BJ (cell line): Measurements from ENCODE around the gene CRYGS. TPM values are rescaled to one million over a fixed set of nuclear protein-coding genes. Genes with fewer than 3 reads are reported as not detected.
"Not testable (repeated sequence)": the region's sequence is repeated elsewhere in the genome, so short reads cannot be mapped to it uniquely, and the experiment has no call there.

Experiments
- CTCF ChIA-PET: fragments of 350-600 bp; formaldehyde crosslinking; extraction: SDS; loops from one replicate; lab custom pipeline; 2021; ENCODE audit warnings: antibody characterized with exemption, inconsistent platforms; lab: Yijun Ruan, JAX
- POLR2A ChIA-PET: fragments of 300-600 bp; sonication (Branson Sonifier 250); formaldehyde crosslinking; extraction: SDS; loops from one replicate; lab custom pipeline; 2021; ENCODE audit warnings: antibody characterized with exemption; lab: Charles Lee
- DNase-seq: peaks from one replicate; pipeline ENCODE4 v3.0.0-alpha.2; 2011; ENCODE audit warnings: low read depth
- H3K27me3 ChIP-seq: 2 replicates; pipeline ENCODE4 v1.6.0; 2011; ENCODE audit warnings: low read length; ENCODE audit not compliant: control insufficient read depth, insufficient read depth
- H3K36me3 ChIP-seq: 2 replicates; pipeline ENCODE4 v1.5.1; 2011; ENCODE audit warnings: low read length; ENCODE audit not compliant: control insufficient read depth, insufficient read depth
- H3K4me3 ChIP-seq: 2 replicates; pipeline ENCODE4 v1.5.1; 2011; ENCODE audit warnings: low read depth, mild to moderate bottlenecking, control low read depth, low read length
- CTCF ChIP-seq: IDR thresholded peaks from 2 replicates; pipeline ENCODE4 v1.5.1; 2011; ENCODE audit warnings: low read depth, mild to moderate bottlenecking, control low read depth, inconsistent platforms, low read length, moderate library complexity; ENCODE audit not compliant: insufficient read depth
- polyA plus RNA-seq: library from polyadenylated mRNA; depleted of rRNA; stranded (reverse); fragments of >200 nt; gene quantifications from 2 replicates; pipeline ENCODE4 v1.2.3, GENCODE V29; 2011

The CRYGS gene
- polyA plus RNA-seq, 1 experiment, result 1.9 TPM

DNA sequence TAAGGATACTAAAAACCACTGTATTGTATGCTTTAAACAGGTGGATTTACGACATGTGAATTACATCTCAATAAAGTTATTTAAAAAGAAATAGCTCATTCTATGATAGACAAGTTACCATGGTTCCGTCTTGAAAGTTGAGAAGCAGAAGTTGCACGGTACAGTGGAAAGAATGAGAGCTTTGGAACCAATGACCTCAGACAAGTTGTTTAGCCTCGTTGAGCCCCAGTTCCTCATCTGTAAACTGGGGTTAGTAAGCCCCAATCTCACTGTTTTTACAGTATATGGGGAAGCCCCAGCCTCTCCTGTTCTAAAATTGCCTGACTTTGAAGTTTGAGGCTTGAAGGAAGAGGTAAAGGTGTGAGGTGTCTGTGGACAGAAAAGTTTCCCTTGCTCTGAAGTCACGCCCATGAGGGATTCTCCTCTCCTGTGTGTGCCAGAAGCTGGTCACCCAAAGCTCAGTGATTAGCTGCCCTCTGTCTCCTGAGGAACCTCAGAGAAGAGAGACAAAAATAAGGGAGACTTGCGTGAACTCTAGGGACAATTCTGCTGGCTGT lies 10.0 kb downstream of the CRYGS start:
- no peak for DNase-seq
- no peak for TF ChIP-seq CTCF
- Histone ChIP-seq H3K4me3 (no peak overlapping the region), H3K27me3 (no peaks in the 10 kb centered on the region), H3K36me3 (no peaks in the 10 kb centered on the region)
- CTCF ChIA-PET, result interaction anchor here (0.8 to 1.0 kb wide), 2 partner anchors 14 to 551 kb away, joined by 3 to 4 read pairs; no protein-coding TSS in a partner anchor
- POLR2A ChIA-PET, result no interaction called here

- TF ChIP-seq CTCF, result no peak
- no peak for DNase-seq
- ChIA-PET CTCF (no interaction called here), POLR2A (no interaction called here)
- Histone ChIP-seq H3K4me3 (no peak overlapping the region), H3K36me3 (no peaks in the 10 kb centered on the region), H3K27me3 (no peaks in the 10 kb centered on the region)
Measured at GRCh38 chr3:186532598-186533072, 11.5 kb downstream of the CRYGS start.

GRCh38 chr3:186531694-186532093 lies 12.5 kb downstream of the CRYGS start:
- CTCF ChIA-PET, POLR2A ChIA-PET: not testable (repeated sequence)

GRCh38 chr3:186530415-186530814 lies 13.8 kb downstream of the CRYGS start:
- ChIA-PET CTCF (interaction anchor here (2.2 kb wide), 1 partner anchor 9 kb away, joined by 10 read pairs; no protein-coding TSS in a partner anchor), POLR2A (no interaction called here)
- no peak overlapping the region for H3K4me3 ChIP-seq
- no peak for TF ChIP-seq CTCF
- DNase-seq, result no peak
- no peaks in the 10 kb centered on the region; the same call in 1 of the 2 replicates for H3K27me3 ChIP-seq
- no peaks in the 10 kb centered on the region for H3K36me3 ChIP-seq

More at GRCh38 chr3:186531694-186532093, 12.5 kb downstream of the CRYGS start:
- not testable (repeated sequence) for H3K36me3 ChIP-seq, H3K27me3 ChIP-seq, DNase-seq, H3K4me3 ChIP-seq

GRCh38 chr3:186529201-186529999 lies 14.8 kb downstream of the CRYGS start:
- Histone ChIP-seq H3K27me3 (no peaks in the 10 kb centered on the region; the same call in 1 of the 2 replicates), H3K36me3 (no peaks in the 10 kb centered on the region), H3K4me3 (no peak overlapping the region)
- CTCF ChIA-PET, result interaction anchor here (0.6 to 2.2 kb wide), 2 partner anchors 10 to 886 kb away, joined by 4 to 10 read pairs; no protein-coding TSS in a partner anchor
- POLR2A ChIA-PET, result no interaction called here
- DNase-seq, result no peak
- no peak for TF ChIP-seq CTCF
